HG03135 (cell line): ENCODE measurements around the gene RAE1.
"Not testable (repeated sequence)": the region's sequence is repeated elsewhere in the genome, so short reads cannot be mapped to it uniquely, and the experiment has no call there.

ENCODE experiments used
- ATAC-seq: cut with Tn5 transposase; IDR thresholded peaks from one replicate; pipeline ENCODE4 v1.9.1; 2021; ENCODE audit warnings: mild to moderate bottlenecking, moderate library complexity; ENCODE audit not compliant: unreplicated experiment

RAE1 gene

DNA sequence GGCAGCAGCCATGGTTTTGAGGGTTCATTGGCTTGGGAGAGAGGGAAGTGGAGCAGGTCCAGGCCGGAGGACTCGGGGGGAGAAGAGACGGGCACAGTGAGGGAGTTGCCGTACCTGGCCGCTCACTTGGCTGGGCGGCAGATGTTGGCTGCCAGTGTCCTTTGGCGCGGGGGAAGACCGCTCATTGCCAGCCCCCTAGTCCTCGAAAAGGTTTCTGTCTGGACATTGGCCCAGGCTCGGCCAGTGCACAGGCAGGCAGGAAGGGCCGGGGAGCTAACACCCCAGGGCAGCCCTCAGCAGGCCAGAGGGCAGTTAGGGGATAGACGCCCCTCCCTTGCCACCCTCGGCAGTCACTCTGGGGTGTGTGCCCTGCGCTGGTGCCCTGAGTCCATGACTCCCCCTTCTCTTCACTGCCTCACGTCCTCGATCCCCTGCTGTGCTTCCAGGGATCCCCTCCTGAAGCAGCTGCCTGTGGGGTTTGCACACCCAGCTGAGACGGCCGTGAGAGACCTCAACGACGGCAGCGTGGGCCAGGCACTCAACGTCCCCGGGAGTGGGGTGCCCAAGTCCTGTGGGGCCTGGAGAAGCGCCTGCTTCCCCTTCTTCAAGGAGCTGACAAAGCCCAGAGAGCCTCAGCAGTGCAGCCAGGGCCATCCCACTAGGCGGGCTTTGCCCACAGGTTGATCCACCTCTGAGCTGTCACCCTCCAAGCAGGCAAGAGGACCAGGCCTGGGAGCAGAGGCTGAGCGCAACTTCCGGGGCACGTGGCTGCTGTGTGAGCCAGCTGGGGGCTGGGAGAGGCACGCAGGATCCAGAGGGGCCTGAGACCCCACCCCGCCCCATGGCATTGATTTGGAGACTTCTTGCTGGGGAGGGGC lies 60.6 kb downstream of the RAE1 start:
- ATAC-seq, result no peak

DNA sequence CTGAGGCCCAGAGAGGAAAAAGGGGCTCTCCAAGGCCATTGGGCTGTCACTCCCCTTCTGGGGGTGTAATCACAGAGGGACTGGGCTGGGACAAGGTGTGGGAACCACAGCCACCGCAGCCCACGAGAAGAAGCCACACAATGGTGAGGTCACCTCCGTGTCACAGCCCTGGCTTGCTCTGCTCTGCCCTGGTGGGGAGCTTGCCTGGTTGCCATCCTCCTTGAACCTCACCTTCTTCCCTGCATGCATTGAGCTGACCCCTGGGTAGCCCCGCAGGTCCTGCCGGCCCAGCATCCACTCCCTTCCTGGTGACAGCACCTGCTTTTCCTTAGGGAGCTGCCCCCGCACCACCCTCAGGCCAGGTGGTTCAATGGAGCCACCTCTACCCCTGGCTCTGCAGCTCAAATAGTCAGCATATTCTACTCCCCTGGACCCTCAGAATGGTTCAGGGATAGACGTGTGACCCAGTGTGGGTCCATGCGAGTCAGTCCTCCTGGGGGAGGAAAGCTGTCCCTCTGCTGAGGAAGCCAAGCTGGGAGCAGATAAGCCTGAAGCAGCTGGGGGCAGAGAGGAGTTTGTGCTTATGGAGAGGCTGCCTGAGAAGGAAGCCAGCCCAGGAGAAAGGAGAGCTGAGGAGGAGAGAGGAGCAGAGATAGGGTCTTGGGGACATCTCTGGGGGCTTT lies 61.4 kb downstream of the RAE1 start:
- no peak for ATAC-seq

DNA sequence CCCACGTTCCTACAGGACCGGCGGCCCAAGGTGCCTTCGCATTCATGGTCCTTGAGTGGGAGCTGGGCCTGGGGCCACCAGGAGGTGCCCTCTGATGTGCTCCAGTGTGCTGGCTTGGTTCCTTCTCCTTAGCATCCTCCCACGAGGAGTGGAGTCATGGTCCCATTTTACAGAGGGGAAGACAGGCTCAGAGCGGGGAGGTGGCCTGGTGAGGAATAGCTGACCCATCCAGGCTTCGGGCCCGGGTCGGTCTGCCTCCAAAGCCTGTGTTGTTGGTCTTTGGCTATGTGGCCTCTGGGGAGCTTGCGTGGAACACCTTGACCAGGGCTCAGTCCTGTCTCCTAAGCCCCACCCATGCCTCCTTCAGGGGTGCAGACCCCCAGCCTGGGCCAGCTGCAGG lies 62.9 kb downstream of the RAE1 start:
- no peak for ATAC-seq

DNA sequence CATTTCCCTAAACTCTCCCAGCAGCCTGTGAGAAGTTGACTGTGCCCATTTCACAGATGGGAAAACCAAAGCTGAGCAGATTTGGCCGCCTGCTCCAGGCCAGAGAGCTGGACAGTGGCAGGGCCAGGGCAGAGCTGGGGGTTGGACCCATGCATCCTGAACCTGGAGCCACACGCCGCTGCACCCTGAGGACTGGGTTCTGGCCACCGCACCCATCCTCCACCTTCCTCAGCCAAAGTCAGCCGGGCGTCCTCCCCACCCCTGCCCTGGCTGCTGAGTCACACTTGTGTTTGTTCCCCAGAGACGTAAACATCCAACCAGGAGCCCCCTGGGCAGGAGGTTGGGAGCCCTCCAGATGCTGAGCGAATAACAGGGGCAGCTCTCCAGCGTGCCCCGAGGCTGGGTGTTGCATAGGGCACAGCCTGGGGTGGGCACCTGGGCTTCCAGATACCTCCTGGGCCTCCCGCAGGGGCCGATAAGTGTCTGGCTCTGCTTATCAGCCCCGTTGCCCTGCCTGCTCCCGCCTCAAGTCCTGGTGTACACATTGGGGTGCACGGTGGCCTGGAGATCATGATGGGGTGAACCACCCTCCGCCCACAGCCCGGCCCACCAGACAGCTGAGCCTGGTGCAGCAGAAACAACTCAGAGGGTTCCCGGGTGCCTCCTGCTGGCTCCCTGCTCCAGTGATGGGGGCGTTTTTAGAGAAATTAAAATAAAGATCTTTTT lies 64.0 kb downstream of the RAE1 start:
- ATAC-seq, result no peak

DNA sequence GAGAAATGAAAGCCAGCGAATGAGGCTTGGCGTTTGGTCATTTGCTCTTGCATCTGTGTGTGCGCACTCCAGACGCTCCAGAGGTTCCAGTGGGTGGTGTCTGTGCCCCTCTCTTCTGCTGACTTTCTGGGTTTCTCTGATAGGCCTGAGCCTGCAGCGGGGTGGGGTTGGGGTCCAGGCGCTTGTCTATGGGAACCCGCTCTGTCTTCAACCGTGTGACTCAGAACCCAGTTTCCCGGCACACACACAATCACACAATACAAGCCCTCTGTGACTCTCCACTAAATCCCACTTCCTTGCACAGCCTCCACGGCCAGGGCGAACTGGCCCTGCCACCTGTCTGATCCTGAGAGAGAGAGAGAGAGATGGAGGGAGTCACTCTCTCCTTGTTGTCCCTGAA lies 64.7 kb downstream of the RAE1 start:
- no peak for ATAC-seq

DNA sequence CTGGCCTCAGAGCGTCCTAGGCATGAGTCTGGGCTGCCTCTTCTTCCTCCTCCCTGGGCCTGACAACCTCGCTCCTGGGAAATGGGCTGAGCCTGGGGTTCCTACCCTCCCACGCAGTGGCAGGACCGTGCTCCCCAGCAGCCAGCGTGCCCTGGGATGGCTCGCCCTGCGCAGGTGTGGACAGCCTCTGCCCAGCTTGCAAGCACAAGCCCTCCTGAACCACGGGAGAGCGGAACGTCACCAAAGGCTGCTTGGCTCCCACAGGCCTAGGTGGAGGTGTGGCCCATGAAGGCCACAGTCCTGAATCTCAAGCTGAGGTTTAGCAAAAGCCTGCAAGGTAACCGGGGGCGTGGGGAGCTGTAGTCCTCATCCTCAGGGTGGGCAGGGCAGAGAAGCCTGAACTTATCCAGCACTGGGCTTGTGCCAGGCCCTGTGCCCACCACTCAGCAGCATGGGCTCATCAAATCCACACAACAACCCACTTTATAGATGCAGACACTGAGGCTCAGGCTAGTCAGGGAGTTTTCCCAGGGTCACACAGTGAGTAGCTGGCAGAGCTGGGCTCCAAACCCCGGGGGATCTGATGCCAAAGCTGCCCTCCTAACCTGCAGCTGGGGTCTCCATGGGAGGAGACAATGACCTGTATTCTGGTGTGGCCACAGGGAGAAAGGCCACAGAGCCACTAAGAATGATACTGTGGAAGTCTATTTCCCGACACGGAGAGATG lies 65.4 kb downstream of the RAE1 start:
- ATAC-seq, result no peak

DNA sequence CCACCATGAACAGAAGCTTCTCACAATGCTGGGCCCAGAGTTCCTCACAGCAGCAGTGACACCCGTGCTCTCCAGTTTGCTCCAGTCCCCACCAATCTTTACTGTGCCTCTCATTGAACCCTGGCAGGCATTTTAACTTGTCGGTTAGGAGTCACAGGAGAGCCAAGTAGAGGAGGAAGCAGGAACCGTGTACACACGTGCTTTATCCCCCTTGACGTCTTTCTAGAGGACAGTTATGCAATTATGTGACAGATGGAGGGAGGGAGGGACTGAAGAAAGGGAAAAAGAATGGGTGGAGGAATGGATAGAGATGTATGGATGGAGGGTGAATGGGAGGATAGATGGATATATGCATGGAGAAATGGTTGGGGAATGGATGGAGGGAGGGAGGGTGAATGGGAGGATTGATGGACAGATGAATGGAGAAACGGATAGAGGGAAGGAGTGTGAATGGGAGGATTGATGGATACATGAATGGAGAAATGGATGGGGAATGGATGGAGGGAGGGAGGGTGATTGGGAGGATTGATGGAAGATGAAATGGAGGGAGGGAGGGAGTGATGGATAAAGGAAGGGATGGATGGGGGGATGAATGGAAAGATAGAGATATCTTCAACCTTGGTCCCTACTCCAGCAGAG lies 66.1 kb downstream of the RAE1 start:
- no peak for ATAC-seq

DNA sequence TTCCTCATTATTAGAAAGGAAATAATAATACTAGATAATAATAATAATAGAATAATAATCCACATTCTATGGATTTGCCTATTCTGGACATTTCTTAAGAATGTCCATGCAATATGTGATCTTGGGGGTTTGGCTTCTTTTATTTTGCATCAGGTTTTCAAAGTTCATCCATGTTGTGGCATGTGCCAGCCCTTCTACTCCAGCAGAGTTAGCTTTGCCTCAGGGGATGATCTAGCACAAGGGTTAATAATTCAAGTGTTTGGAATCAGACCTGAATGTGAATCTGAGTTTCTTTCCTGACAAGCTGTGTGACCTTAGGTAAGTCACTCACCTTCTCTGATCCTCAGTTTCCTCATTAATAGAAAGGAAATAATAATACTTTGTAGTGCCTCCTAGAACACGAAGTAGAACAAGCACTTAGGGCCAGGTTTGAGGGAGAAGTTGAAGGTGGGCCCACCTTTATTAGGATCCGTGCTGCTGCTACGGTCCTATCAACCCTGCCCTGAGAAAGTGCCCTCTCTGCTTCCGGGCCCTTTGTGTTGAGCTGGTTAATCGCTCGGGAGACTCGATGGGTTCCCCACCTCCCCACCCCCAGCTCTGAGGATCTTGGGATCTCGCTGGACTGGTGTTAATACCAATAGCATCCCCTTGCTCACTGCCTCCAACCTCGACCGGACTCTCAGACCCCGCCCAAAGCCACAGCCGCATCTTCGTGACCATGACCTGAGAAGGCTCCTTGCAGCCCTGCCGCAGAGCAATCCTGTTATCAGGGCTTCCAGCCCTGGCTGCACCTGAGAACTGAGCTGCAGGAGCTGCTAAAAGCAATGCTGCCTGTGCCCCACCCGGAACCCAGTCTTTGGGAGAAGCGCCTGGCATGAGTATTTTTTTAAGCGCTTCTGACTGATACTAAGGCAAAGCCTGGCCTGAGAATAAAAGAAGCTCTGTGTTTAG lies 67.0 kb downstream of the RAE1 start:
- no peak for ATAC-seq

DNA sequence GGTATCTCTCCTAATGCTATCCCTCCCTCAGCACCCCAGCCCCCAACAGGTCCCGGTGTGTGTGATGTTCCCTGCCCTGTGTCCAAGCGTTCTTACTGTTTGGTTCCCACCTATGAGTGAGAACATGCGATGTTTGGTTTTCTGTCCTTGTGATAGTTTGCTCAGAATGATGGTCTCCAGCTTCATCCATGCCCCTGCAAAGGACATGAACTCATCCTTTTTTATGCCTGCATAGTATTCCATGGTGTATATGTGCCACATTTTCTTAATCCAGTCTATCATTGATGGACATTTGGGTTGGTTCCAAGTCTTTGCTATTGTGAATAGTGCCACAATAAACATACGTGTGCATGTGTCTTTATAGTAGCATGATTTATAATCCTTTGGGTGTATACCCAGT lies 68.4 kb downstream of the RAE1 start:
- not testable (repeated sequence) for ATAC-seq

DNA sequence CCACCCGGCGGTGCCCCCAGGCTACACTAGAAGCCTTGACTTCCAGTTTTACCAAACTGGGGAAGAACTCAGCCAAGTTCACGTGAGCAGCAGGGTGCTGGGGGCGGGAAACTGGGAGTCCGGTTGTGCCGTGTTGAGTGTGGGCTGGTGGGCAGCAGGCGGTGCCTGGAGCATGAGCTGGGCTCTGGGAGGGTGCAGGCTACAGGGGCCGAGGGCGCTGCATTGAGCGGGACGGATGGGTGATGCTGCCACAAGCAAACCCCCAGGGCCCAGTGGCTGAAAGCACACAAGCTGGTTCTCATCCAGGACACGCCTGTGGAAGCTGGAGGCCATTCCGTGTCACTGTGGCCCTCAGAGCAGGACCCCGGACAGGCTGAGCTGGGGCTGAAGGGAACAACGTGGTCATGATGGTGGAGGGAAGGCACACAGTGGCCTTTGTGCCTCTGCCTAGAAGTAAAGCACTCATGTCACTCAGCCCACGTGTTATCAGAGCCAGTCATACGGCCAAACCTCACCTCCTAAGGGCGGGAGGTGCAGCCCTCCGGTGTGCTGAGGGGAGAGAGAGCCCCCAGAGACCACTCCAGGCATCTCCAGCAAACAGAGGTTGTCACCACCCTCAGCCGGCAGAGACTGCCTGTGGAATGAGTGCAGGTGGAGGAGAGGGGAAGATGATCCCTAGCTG lies 69.7 kb downstream of the RAE1 start:
- ATAC-seq, result no peak

DNA sequence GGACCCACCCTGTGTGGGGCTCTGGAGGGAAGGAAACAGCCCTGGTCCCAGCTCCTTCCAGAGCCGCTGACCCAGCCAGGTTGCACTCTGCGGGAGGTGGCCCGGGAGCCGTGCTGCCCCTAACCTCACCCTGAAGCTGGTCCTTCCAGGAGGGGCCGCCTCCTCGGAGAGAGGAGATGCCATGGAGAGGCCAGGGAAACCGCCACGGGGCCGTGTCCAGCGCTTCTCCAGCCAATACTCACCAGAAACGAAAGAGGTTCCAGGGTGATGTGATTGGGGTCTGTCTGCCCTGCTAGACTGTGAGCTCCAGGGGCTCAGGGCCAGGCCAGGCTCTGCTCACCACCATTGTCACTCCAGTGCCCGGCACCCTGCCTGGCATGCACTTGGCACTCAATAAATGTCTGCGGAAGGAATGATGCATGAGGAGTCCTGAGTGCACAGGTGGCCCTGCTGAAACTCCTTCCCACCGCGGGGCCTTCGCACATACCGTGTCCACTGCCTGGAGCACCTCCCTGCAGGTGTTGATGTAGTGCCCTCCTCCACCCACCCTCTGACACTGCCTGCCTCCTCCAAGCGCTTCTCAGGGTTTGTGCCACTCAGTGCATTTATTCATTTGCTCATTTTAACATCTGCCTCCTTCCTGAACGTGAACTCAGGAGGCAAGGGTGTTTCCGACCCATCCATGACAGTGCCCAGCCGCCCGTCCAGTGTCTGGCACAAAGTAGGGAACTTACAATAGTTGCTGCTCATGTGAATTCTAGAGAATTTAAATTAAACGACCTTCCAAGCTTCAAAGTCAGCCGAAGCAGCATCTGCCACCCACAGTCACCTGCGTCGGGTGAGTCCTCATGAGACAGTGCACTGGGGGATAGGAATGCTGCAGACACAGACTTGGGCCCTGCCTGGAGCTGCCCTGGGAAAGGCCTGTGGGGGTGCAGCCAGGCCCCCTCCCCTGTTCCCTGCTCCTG lies 70.5 kb downstream of the RAE1 start:
- no peak for ATAC-seq

DNA sequence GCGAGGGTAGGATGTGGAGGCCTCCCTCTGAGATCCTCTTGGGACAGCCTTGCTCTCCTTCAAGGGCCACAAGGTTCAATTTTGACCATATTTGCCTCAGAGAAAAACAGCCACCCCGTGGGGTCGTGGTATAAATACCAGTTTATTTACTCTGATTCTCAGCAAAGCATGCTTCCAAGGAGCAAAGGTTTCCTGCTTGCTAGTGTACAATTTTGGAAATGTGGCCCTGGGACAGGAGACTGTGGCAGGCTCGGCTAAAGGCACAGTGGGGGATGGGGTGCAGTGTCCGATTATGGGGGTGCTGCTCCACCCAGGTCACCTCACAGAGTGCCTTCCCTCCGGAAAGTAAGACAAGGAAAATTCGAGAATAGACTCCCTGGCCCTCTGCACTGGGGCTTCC lies 71.2 kb downstream of the RAE1 start:
- no peak for ATAC-seq

DNA sequence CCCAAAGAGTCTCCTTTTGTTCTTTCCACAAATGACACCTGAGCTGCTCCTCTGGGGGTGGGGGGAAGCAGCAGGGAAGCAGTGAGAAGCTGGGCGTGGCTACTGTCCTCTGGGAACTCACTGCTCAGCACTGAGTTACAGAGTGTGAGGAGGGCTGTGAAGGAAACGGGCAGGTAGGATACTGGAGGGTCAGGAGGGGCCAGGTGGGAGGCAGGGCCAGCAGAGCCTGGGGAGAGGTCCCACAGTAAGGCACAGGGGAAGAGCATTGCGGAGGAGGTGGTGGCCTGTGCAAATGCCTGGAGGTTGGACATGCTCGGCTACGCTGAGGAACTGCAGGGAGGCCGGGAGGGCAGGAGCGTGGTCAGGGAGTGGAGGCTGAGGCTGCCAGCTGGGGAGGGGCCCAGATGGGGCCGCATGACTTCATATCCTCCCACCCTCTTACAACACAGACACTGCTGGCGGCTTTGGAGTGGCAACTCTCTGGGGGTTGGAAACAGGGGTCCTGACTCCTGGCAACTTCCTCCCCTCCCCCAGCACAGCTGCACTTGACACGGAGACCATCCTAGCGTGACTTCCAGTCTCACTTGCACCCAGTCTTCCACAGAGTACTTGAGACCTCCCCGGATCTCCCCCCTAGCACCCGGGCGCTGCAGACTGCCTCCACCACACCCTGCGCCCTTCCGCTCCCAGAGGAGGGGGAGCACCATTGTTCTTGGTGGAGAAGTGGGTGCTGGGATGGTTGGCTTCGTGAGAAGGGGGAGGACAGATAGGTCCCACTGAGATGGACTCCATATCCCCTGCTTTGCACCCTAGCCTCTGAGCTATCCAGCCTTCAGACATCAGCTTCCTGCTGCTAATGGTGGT lies 74.3 kb downstream of the RAE1 start:
- no peak for ATAC-seq

DNA sequence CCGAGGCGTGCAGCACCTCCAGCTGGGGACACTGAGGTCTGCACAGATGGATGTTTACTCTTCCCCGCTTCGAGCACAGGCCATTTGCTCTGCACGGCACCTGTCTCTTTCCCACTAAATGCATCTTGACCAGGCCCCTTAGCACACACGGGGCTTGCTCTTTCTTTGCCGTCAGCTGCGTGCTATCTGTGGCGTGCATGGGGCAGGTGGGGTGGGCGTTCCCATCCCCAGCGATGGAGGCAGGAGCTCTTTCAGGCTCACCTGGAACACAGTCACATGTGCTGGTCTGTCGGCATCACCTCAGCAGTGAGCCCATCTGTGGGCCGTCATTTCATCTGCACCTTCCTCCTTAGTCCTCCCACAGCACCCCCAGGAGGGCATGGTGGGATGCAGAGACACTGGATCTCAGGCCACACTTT lies 75.2 kb downstream of the RAE1 start:
- no peak for ATAC-seq

DNA sequence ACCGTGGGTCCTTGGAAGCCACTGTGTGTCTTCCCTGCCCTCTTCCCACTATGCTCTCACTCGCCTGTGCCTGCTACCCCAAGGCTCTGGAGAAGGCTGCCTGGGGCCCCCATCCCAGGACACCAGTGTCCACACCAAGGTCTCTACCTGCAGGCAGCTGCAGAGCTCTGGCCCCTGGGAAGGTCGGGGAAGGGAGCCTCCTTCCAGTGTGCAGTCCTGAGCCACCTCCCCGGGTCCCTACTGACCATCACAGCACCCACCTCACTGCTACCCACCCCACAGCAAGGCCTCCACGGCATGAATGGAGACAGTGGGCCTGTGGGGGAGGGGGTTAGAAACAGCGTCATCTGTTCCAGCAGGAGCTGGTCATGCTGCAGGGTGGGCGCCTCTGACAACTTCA lies 75.8 kb downstream of the RAE1 start:
- ATAC-seq, result no peak

DNA sequence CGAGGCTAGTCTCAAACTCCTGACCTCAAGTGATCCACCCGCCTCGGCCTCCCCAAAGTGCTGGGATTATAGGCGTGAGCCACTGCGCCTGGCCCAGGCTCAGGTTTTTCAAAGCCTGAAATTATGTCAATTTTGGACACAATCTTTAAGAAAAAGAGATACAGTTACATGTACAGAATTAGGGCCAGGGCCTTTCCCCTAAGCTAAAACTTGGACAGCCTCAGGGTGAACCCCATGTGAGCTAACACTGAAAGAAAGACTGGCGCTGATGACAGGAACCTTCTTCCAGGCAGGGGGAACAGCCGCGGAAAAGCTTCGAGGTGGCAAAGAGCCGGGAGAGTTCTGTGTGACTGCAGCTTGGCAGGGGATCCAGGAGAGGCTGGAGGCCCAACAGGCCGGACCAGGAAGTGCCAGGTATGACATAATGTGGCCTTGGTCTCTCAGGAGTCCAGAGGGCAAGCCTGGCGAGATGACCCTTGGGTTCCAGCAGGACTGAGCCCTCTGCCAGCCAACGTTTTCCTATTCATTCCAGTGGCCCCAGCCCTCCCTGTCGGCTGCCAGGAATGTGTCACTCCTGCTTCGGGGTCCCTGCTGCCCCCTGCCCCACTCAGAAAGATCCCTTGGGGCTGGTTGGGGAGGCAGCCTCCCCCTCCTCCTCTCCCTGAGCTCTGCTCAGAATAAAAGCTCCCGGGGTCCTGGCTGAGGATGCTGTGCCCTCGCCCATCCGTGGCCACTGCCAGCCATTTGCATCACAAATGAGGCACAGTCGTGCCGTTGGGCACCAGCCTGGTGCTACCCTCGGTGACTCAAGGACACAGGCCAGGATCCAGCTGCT lies 77.5 kb downstream of the RAE1 start:
- no peak for ATAC-seq
